Ascending aorta (tissue), 2 donors: ENCODE results near the gene NLRP9. TPM values are rescaled to one million over a fixed set of nuclear protein-coding genes. Genes with fewer than 3 reads are reported as not detected.

ENCODE experiments used
- DNase-seq, 2 donors: peaks; one replicate each; pipeline ENCODE4 v3.0.0-alpha.2; 2019; ENCODE audit warnings: low spot score in 2 of 2
- H3K27ac ChIP-seq, 2 donors: fragments of 200-600 bp; sonication (generic); one replicate each; pipeline ENCODE4 v1.5.1; 2016 to 2017; ENCODE audit warnings: mild to moderate bottlenecking in 1 of 2
- H3K27me3 ChIP-seq: fragments of 200-600 bp; sonication (generic); one replicate; pipeline ENCODE4 v1.5.1; 2017
- H3K36me3 ChIP-seq, 2 donors: fragments of 200-600 bp; sonication (generic); one replicate each; pipeline ENCODE4 v1.5.1; 2016
- H3K4me1 ChIP-seq, 2 donors: fragments of 200-600 bp; sonication (generic); one replicate each; pipeline ENCODE4 v1.5.1; 2016 to 2017; ENCODE audit warnings: mild to moderate bottlenecking in 1 of 2
- H3K4me3 ChIP-seq, 2 donors: fragments of 200-600 bp; sonication (generic); one replicate each; pipeline ENCODE4 v1.5.1; 2016 to 2017; ENCODE audit warnings: mild to moderate bottlenecking in 1 of 2
- H3K9me3 ChIP-seq, 2 donors: fragments of 200-600 bp; sonication (generic); one replicate each; pipeline ENCODE4 v1.5.1; 2016
- CTCF ChIP-seq, 3 experiments: fragments of 200-600 bp in 2 of 3; fragments of 450-650 bp in 1 of 3; sonication (generic) in 2 of 3; IDR thresholded peaks; one replicate each; pipeline ENCODE4 v1.5.1; 2016 to 2019; ENCODE audit warnings: antibody characterized with exemption in 3 of 3, mild to moderate bottlenecking in 1 of 3, moderate library complexity in 1 of 3
- intact Hi-C: fragments of 100-400 bp; cut with DNase I; formaldehyde crosslinking; loops from one replicate; pipeline ENCODE4 v1.15.1; 2023
- total RNA-seq: library from RNA; depleted of rRNA; stranded (reverse); fragments of >200 nt; gene quantifications from one replicate; pipeline ENCODE4 v1.1.0, GENCODE V29; 2016

Gene NLRP9
- total RNA-seq, 1 donor from 2014 or later, result not detected

- H3K9me3 ChIP-seq, result no peaks in the 10 kb centered on the region
- no peak overlapping the region for H3K4me3 ChIP-seq
- intact Hi-C loops, result no loop called here
- no peak for TF ChIP-seq CTCF (IDR thresholded peaks at IDR 0.05)
- H3K4me1 ChIP-seq, result no peaks in the 10 kb centered on the region
- no peaks in the 10 kb centered on the region for H3K36me3 ChIP-seq
- no peak for DNase-seq
- no peak overlapping the region for H3K27ac ChIP-seq
- H3K27me3 ChIP-seq, result no peaks in the 10 kb centered on the region
Observed at GRCh38 chr19:55717251-55717650, 21.0 kb downstream of the NLRP9 start.

GRCh38 chr19:55716531-55716930, 21.7 kb downstream of the NLRP9 start:
- no peaks in the 10 kb centered on the region for H3K9me3 ChIP-seq
- H3K4me1 ChIP-seq, result no peaks in the 10 kb centered on the region
- no peak overlapping the region for H3K4me3 ChIP-seq
- no peaks in the 10 kb centered on the region for H3K36me3 ChIP-seq
- H3K27me3 ChIP-seq, result no peaks in the 10 kb centered on the region
- H3K27ac ChIP-seq, result no peak overlapping the region
- intact Hi-C loops, result no loop called here
- TF ChIP-seq CTCF (IDR thresholded peaks at IDR 0.05), result no peak
- no peak for DNase-seq

- Histone ChIP-seq H3K36me3 (no peaks in the 10 kb centered on the region), H3K27ac (no peak overlapping the region), H3K9me3 (no peaks in the 10 kb centered on the region), H3K4me3 (no peak overlapping the region), H3K27me3 (no peaks in the 10 kb centered on the region), H3K4me1 (no peaks in the 10 kb centered on the region)
- DNase-seq, result no peak
- intact Hi-C loops, result no loop called here
- TF ChIP-seq CTCF (IDR thresholded peaks at IDR 0.05), result no peak
Observed at GRCh38 chr19:55712804-55713631, 25.2 kb downstream of the NLRP9 start.

GRCh38 chr19:55711719-55712118, 26.5 kb downstream of the NLRP9 start:
- H3K9me3 ChIP-seq, result no peaks in the 10 kb centered on the region
- intact Hi-C loops, result no loop called here
- no peak overlapping the region for H3K27ac ChIP-seq
- no peak overlapping the region for H3K4me3 ChIP-seq
- H3K27me3 ChIP-seq, result no peaks in the 10 kb centered on the region
- DNase-seq, result no peak
- no peaks in the 10 kb centered on the region for H3K4me1 ChIP-seq
- no peak for TF ChIP-seq CTCF (IDR thresholded peaks at IDR 0.05)
- H3K36me3 ChIP-seq, result no peaks in the 10 kb centered on the region

GRCh38 chr19:55705972-55706371, 32.2 kb downstream of the NLRP9 start:
- H3K4me3 ChIP-seq, result no peak overlapping the region
- H3K27ac ChIP-seq, result no peak overlapping the region
- H3K36me3 ChIP-seq, result no peaks in the 10 kb centered on the region
- no peaks in the 10 kb centered on the region for H3K27me3 ChIP-seq
- no peak for DNase-seq
- H3K4me1 ChIP-seq, result no peaks in the 10 kb centered on the region
- TF ChIP-seq CTCF (IDR thresholded peaks at IDR 0.05), result no peak
- intact Hi-C loops, result no loop called here
- no peaks in the 10 kb centered on the region for H3K9me3 ChIP-seq
